ENCODE data around the gene KCNIP1.
A peak's percentile ranks its signal among the peaks of the same experiment; 100 is the strongest.

Gene KCNIP1

DNA sequence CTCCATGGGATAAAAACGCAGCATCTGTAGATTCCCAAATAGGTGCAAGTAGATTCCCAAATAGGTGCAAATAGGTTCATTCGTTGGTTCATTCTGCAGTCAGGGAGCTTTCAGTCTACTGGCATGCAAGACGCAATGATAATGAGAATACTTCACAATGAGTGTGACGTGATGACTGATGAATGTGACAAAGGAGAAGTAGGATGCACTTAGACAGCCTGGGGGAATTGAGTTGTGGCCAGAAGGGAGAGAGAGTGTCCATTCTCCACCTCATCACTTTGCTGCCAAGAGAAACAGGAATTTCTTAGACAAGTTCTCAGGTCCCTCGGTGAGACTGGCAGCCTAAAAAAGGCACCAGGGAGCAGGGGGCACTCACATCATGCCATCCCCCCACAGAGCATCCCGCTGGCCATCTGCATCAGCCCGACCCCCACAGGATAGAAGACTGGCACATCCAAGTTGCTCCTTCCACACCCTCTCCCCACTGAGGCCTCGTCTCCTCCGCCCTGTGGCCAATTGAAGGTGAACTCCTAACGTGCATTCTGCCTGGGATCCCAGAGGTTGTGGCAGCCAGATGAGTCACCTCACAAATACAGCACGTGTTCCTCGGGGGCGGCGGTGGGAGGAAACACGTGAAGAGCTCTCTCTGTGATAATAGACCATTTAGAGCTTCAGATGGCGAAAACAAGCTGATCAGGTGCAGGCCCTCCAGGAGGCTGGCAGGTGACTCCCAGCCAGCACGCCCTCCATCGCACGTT is 19.9 kb upstream of the KCNIP1 start:
- DNase-seq (ENCODE audit: low read depth, low spot score) = no peak

DNA sequence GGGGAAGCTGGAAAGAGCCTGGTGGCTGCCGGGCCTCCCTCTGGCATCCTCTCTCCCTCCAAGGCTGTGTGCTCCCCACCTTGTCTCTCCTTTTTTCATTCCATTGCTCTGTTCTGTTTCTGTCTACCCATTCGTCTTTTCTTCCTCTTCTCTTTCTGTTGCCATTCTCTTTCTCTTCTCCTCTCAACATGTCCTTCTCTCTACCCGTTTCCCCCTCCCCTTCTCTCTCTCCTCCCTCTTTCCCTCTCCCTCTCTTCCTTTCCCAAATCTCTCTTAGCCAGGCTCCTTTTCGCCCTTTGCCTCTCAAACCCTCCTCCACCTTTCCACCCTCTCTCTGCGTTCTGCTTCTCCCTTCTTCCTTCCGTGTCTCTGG is 19.4 kb upstream of the KCNIP1 start:
- DNase-seq (ENCODE audit: low read depth, low spot score) = no peak

DNA sequence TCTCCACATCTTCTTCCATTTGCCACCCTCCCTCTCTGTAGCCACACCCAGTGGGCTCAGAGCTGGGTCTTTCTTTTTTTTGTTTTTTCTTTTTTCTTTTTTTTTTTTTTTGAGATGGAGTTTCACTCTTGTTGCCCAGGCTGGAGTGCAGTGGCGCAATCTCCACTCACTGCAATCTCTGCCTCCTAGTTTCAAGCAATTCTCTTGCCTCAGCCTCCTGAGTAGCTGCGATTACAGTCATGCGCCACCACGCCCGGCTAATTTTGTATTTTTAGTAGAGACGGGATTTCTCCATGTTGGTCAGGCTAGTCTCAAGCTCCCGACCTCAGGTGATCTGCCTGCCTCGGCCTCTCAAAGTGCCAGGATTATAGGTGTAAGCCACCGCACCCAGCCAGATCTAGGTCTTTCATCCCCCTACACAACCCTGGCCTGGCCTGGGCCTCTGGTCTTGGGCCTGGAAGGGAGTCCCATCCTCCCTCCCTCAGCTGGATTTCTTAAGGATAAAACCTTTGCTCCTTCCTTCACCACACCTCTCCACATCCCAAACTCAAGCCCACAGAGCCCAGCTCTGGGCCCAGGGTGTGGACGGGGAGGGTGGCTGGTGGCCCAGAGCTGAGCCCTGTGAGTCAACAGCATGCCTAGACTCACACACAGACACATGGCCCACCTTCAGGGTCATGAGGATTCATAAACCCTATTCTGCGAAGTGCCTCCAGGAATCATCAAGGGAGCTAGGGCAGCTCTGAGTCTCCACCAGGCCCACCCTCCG is 18.8 kb upstream of the KCNIP1 start:
- no peak for DNase-seq (ENCODE audit: low read depth, low spot score)

DNA sequence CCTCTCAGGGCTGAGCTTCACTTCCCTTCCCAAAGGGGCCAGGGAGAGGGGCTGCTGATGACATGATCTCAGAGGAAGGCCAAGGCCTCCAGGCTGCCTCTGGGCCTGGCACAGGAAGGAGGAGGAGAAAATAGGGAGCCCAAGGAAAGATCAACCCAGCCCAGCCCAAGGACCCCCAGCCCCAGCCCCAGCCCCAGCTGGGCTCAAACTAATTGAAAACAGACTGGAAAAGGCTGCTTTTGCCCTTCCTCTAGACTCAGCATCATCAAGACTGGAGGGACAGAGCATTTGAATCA is 18.3 kb upstream of the KCNIP1 start:
- no peak for DNase-seq (ENCODE audit: low read depth, low spot score)

DNA sequence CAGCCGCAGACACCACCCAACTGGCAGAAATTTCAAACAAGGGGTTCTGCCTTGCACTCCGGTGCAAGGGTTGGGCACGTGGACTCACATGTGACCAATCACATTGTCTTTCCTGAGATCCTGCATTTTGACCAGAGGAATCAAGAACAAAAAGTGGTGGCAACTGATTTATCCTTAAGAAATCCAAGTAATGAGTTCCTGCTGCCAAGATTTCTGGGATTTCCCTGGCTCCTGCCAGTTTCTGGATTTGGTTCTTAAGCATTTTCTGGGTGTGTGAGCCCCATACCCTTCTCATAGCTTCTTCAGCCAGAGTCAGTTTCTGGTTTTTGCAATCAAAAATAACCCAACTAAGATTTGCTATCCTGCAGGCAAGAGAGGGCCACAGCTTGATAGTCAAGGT is 17.4 kb upstream of the KCNIP1 start:
- DNase-seq (ENCODE audit: low read depth, low spot score) = no peak

DNA sequence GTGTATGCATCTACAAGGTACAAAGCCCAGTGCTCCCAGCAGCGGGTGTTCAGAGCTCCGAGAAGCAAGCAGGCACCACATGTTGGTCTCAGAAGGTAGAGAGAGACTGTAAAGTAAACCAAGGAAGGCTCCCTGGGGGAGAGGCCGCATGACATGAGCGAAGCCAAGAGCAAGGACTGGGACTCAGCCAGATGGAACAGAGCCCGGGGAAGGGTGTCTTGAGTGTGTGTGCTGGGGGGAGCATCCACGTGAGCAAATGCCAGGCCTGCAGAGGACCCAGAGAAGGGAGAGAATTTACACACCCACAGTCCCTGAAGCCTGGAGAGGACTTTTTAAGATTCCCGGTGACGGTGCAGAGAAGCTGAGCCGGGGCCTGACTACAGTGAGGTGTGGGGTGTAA is 15.2 kb upstream of the KCNIP1 start:
- no peak for DNase-seq (ENCODE audit: low read depth, low spot score)

DNA sequence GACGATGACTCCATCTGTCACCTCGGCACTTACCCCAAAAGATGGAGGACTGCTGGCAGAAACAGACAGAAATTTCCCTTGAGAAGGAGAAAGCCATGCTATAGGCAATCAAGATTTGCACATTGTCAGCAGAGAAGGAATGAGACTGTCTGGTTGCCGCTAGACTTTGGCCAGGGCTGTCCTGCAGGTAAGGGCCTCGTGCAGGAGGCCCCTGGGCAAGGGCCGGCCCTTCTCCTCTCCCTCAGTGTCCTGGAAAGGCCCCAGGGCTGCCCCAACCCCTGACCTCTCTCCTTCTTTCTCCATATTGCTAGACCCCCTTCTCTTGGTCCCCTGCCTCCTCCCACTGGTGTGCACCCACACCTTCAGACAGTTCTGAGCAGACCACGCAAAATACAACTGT is 14.6 kb upstream of the KCNIP1 start:
- DNase-seq (ENCODE audit: low read depth, low spot score) = no peak

DNA sequence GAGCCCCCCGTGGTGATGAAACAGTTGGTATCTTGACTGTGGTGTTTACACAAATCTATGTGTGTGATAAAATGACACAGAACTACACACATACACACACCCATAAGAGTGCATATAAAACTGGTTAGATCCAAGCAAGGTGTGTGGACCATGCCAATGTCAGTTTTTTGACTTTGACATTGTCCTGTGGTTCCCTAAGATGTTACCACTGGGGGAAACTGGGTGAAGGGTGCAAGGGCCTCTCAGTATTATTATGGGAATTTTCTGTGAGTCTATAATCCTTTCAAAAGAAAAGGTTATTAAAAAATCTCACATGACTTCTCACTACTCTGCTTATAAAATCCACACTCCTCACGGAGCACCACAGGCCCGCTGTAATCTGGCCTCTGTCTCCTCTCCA is 13.4 kb upstream of the KCNIP1 start:
- no peak for DNase-seq (ENCODE audit: low read depth, low spot score)

DNA sequence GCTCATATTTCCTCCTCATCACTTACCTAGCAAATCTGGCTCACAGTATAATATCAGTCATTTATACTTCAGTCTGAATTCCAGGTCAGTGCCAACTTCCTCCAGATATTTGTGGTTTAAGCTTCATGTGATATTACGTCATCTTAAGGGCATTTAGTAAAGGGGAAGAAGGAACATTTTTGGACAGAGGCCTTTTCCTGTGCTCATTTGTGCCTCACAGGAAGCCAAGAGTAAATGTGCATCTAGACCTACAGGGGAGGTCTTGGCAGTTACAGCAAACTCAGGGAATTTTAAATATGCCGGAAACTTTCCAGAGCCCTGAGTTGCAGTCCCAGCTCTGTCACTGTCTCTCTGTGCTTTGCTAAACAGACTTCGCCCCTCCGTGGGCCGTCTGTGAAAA is 12.3 kb upstream of the KCNIP1 start:
- peak; percentile 26 for DNase-seq (ENCODE audit: low read depth, low spot score)

DNA sequence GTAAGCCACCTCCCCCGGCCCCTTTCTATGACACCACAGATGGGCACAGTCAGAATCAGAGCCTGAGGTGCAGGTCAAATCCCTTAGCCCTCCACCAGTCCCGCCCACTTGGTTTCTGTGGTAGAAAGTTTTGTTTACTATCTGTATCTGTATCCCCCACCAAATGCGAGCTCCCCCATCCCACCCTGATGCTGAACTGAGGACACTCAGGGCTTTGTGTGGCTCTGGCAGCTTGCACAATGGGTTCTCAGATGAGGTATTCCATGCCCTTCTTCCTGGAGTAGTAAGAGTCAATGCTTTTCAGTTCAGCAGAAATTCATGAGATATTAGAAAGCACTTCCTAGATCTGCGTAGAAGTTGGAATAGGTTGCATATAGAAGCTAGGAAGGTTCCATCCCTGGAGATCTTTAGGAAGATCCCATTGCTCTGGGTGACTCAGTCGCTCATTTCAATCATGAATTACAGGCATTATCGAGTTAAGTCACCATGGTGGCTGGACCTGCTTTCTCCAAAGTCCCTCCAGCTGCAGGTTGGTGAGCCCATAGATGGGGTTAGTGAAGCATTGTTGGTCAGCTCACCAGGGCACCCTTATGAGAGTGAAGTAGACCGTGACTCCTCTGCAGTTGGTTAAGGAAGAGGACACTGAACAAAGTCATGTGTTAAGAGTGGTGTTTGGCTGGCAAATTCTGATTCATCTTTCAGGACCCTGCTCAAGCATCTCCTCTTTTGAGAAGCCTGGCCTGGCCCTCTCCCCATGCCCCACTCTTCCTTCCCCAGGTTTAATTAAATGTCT is 10.6 kb upstream of the KCNIP1 start:
- no peak for DNase-seq (ENCODE audit: low read depth, low spot score)

DNA sequence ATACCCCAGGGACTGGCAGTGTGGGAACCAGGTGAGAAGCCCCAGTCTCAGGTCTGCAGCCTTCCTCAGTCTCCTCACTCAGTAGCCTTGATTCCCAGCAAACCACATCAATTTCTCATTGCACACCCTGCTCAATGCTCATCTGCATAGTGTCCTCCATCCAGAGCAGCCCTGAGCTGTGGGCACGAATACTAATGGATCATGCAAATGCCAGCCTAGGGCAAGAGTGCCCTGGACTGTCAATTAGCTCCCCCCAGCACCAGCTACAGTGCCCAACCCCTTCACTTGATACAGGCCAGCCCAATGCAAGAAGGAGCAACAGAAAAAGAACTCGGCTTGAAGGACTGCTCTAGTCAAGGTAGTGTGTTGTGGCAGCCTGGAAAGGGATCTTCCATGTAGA is 9.8 kb upstream of the KCNIP1 start:
- DNase-seq (ENCODE audit: low read depth, low spot score) = no peak

DNA sequence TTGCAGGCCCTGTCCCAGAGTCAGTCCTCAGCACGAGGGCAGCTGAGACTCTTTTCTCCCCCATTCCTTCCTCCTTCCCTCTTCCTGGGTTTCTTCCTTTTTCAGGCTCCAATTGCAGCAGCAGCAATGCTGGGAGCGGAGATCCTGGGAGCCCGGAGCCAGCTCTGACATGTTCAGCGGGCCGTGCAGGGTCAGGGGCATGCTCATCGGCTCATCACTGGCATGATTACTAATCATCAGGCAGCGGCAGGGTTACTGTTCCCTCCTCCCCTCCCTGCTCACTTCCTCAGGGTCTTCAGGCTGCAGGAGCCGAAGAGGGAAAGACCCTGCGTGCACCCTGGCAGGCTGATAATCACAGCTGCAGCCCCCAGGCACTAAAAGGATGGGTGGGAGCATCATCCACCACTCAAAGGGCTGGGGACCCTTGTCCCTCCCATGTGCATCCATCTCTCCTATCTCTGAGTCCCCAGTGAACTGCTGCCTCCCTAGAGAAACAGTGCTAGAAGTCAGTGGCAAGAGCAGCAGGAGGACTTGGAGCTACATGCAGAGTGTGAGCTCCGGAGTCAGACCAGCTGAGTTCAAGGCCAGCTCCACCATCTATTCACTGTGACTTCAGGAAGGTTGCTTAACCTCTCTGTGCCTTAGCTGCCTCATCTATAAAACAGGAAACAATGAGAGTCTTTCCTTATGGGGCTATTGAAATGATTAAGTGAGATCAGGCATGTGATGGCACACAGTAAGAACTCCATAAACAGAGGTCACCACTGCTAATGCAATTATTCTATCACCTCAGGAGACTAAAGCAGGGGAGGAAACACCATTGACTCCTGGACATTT is 7.8 kb upstream of the KCNIP1 start:
- DNase-seq (ENCODE audit: low read depth, low spot score) = no peak

DNA sequence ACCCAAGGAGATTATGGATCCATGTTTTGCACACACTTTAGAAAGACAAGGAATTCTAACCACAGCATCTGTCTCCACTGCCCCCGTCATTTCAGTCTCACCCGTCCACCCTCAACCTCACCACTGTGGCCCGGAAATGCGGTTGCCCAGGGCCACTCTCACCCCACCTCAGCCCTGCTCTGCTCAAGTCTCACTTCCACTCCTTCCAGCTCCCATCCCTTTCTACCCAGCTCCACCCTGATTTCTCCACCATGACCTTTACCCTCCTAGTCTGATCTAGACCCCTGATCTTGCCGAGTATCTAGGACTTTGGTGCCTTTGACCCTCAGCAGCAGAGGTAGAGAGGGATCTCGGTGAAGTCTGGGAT is 7.2 kb upstream of the KCNIP1 start:
- no peak for DNase-seq (ENCODE audit: low read depth, low spot score)

DNA sequence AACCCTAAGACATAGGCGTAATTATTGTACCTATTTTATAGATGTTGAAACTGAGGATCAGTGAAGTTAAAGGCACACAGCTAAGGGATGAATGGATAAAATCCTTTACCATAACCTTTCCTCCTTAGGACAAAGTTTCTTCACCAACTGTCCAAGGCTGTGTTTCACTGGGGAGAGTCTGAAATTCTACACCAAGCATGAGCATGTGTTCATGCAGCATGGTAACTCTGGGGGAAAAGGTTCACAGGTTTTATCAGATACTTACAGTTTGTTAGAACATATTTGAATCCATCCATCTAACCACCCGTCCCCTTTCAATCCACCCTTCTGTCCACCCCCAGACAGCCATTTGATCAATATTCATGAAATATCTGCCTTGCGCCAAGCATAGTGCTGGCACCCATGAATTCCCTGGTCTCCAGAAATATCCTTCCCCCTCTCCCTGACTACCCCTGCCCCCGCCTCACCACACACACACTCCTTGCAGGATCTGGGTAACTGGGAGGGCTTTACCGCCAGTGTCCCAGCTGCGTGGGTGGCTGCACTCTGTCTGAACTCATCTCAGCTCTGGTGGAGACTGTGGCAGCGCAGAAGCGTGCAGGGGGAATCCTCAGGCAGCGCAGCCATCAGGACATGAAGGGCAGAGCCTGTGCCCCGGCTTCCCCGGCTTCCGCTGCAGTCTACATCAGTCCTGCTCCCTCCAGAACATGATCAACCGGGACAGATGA is 6.3 kb upstream of the KCNIP1 start:
- DNase-seq (ENCODE audit: low read depth, low spot score) = no peak

DNA sequence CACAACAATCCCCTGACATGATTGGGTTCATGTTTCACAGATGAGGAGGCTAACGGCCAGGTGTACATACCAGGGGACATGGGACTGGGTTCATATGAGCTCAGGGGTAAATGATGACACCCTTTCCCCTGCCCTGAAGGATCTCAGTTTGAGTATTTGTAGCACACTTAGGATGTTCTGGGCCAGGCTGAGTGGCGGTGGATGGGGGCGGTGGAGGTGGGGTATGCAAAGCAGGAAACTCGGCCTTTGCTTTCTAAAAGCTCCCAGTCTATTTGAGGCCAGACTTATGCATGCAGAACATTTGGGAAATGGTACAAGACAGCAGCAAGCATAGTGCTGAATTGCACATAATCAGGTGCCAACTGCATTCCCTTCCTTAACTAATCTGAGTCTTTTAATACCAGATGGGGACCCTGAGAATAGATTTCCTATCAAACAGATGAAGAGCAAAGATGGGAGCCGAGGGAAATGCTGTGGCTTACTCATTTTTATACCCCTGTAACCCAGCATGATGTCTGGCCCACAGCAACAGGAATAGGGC is 4.9 kb upstream of the KCNIP1 start:
- no peak for DNase-seq (ENCODE audit: low read depth, low spot score)

DNA sequence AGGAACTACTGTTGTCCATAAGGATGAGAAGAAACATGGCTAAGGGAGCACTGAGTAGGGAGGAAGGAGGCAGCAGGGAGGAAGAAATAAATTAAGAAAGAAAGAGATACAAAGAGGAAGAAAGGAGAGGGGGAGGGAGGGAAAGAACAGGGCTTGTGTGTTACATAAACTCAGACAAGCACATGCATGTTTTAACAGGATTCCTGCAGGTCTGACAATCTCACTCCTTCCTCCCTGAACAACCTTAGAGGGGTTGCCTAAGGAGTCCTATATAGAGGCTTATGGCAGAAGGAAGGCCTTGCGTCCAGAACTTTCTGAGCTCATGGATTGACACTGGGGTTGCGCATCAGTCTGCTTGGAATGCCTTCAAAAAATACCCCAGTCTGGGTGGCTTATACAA is 4.2 kb upstream of the KCNIP1 start:
- no peak for DNase-seq (ENCODE audit: low read depth, low spot score)

DNA sequence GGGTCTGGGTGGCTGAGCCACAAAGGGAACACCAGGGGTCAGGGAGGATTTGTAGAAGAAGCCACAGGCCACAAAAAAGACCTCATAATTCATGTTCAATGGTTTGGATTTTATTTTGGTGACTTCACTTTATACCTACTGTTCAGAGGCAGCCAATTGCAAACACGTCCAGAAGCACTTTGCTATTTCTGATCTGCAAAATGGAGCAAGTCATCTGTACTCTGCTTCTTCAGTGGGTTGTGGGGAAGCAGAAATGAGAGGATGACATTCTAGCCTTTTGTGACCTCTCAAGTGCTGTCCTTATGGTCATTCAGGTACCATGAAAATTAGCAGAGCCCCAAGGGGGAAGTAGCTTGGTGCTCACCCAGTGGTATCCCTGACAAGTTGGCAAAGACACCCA is 2.5 kb upstream of the KCNIP1 start:
- DNase-seq (ENCODE audit: low read depth, low spot score) = no peak

DNA sequence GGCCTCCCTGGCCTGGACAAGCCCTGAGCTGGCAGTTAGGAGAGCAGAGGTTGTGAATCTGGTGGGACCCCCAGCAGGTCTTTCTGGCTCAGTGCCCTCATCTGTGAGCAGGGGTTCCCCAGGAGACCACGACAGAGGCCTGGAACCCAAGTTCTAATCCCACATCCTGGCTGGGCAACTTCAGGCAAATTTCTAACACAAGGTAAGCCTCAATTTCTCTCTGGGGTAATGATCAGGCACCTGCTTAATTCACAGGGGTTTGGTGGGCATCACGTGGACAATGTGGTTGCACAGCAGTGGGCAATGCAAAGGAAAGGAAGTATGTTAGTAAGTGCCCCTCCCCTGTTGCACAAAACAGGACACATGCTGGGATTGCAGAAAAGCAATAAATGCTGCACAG is 1.9 kb upstream of the KCNIP1 start:
- no peak for DNase-seq (ENCODE audit: low read depth, low spot score)

DNA sequence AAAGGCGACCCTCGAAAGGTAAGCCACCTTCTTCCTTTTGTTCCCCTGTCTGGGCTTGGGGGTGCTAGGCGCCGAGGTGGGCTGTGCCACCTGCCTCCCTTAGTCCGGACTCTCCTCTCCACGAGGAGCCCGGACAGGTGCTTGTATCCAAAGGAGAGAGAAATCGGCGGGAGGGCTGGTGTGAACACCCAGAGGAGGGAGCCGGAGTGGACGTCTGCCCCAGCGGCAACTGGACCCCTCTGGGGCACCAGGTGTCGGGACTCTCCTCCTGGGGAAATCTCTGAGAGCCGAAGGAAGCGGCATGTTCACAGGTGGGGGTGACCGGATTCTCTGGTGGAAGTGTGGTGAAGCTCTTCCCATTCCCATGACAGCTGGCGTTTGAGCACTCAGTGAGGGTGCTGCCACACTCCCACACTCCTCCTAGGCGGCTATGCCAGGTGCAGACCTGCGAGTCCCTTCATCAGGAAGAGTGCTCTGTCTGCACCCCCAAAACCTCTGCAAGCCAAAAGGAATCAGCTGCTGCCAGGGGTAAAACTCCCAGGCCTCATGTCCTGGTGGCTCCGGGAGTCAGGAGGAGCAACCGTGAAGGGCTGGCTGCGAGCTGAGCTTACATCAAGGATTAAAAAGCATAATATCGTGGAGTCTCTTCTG is 921 bp downstream of the KCNIP1 start:
- DNase-seq (ENCODE audit: low read depth, low spot score) = no peak

DNA sequence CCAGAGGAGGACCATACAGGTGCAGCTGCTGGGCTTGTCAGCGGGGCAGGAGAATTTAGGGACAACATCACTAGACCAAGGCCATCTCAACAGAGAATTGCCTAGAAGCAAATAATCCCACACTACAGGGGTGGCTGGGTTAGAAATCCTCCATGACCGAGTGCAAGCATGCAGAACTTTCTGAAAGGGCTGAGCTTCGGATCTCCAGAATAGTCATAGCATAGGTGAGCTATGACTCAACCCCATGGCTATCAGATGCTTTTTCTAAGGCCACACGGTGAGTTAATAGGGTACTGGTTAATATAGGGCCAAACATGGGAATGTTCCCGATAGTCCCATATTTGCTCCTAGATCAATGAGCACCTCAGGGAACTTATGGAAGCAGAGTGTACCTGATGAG is 4.2 kb downstream of the KCNIP1 start:
- DNase-seq (ENCODE audit: low read depth, low spot score) = no peak

All from smooth muscle cell of the brain vasculature (primary cell).